OCI-LY7 (cell line): ENCODE measurements around the gene PARP12. TPM values are rescaled to one million over a fixed set of nuclear protein-coding genes. Genes with fewer than 3 reads are reported as not detected.

ENCODE experiments used
- BruUV-seq: library from RNA; stranded (reverse); fragments of 400-500 nt; replicated peaks from 2 replicates; lab custom pipeline; 2021; lab: Mats Ljungman, UMichigan
- CTCF ChIA-PET: fragments of 300-600 bp; sonication (Branson Sonifier 250); formaldehyde crosslinking; loops from one replicate; lab custom pipeline; 2022; ENCODE audit warnings: antibody characterized with exemption; ENCODE audit not compliant: unreplicated experiment; lab: Charles Lee
- POLR2A ChIA-PET: fragments of 300-600 bp; sonication (Branson Sonifier 250); formaldehyde crosslinking; loops from one replicate; lab custom pipeline; 2022; ENCODE audit warnings: antibody characterized with exemption; lab: Charles Lee
- DNase-seq: peaks from one replicate; pipeline ENCODE4 v3.0.0-alpha.2; 2015; ENCODE audit warnings: low spot score
- H2AFZ ChIP-seq: fragments of 200-600 bp; sonication (generic), shearing (Covaris generic); 2 replicates; pipeline ENCODE4 v1.6.1; 2014; ENCODE audit warnings: mild to moderate bottlenecking, antibody characterized with exemption, low read length, moderate library complexity
- H3K27ac ChIP-seq: fragments of 200-600 bp; sonication (generic); 2 replicates; pipeline ENCODE4 v1.5.1; 2014; ENCODE audit warnings: mixed run types, low read depth, mild to moderate bottlenecking, moderate library complexity, low read length, inconsistent platforms; ENCODE audit not compliant: poor library complexity, severe bottlenecking
- H3K36me3 ChIP-seq: fragments of 200-600 bp; sonication (generic); 2 replicates; pipeline ENCODE4 v1.6.1; 2014; ENCODE audit warnings: mild to moderate bottlenecking, antibody characterized with exemption, low read length, moderate library complexity, mixed read lengths; ENCODE audit not compliant: insufficient read depth
- H3K4me1 ChIP-seq: fragments of 200-600 bp; sonication (generic); 2 replicates; pipeline ENCODE4 v1.5.1; 2014; ENCODE audit warnings: mild to moderate bottlenecking, low read length; ENCODE audit not compliant: insufficient read depth, poor library complexity, severe bottlenecking
- H3K4me2 ChIP-seq: fragments of 200-600 bp; sonication (generic); 2 replicates; pipeline ENCODE4 v1.6.1; 2014; ENCODE audit warnings: mild to moderate bottlenecking, low read length
- H3K4me3 ChIP-seq: fragments of 200-600 bp; sonication (generic); 2 replicates; pipeline ENCODE4 v1.5.1; 2014; ENCODE audit warnings: mild to moderate bottlenecking, low read depth, low read length; ENCODE audit not compliant: poor library complexity, severe bottlenecking
- H3K79me2 ChIP-seq: fragments of 200-600 bp; sonication (generic); 2 replicates; pipeline ENCODE4 v1.6.1; 2016; ENCODE audit warnings: low read depth, mild to moderate bottlenecking, low read length, moderate library complexity, mixed read lengths; ENCODE audit not compliant: insufficient read depth
- H3K9me2 ChIP-seq: fragments of 200-600 bp; sonication (generic); 2 replicates; pipeline ENCODE4 v1.6.1; 2016; ENCODE audit warnings: mild to moderate bottlenecking, low read length, mixed read lengths; ENCODE audit not compliant: insufficient read depth
- H3K9me3 ChIP-seq: fragments of 200-600 bp; sonication (generic); 2 replicates; pipeline ENCODE4 v1.6.1; 2014; ENCODE audit warnings: mild to moderate bottlenecking, mixed run types, low read length, mixed read lengths
- H4K20me1 ChIP-seq: fragments of 200-600 bp; sonication (generic); 2 replicates; pipeline ENCODE4 v1.6.1; 2014; ENCODE audit warnings: mild to moderate bottlenecking, antibody characterized with exemption, low read length, moderate library complexity, mixed read lengths; ENCODE audit not compliant: insufficient read depth
- EZH2phosphoT487 ChIP-seq: fragments of 200-600 bp; sonication (generic); IDR thresholded peaks from 2 replicates; pipeline ENCODE4 v1.6.1; 2018; ENCODE audit warnings: low read depth, borderline replicate concordance, mild to moderate bottlenecking, mixed run types, antibody characterized with exemption, low read length, moderate library complexity, mixed read lengths
- intact Hi-C: fragments of 100-400 bp; cut with micrococcal nuclease; formaldehyde crosslinking; loops from one replicate; pipeline ENCODE4 v1.10.0; 2022; ENCODE audit not compliant: unreplicated experiment
- total RNA-seq, 2 experiments: library from RNA; depleted of rRNA in 1 of 2; stranded (reverse); fragments of >200 nt in 1 of 2; shearing (Covaris generic) in 1 of 2; gene quantifications; 2 replicates each; pipeline ENCODE4 v1.2.3, GENCODE V29; 2014 to 2022
- TF ChIP-seq, protein P1 (sequence below): fragments of 200-600 bp; sonication (generic); conservative IDR thresholded peaks from 2 replicates; pipeline ENCODE4 v1.5.1; 2014; ENCODE audit warnings: mild to moderate bottlenecking, antibody characterized with exemption, low read length, moderate library complexity, mixed read lengths

PARP12 gene
- total RNA-seq, 2 experiments from 2014 or later: 6.5 to 12.5 TPM

DNA sequence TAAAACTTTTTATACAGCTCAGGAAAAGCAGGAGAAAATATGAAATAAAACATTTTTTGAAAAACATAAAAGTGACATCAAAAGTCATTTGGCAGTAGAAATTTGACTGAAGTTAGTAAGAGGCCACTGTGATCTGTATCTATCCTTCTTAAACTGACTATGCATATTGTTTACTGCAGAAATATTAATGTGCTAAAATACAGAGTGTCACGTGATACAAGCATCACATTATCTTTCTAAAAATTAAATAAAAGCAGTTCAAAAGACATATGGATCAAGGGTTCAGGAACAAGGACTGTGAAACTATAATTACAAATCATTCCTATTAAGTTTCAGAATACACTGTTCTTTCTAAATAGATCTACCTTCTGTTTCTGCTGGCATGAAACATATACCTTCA is 33.7 kb downstream of the PARP12 start:
- intact Hi-C loops: no loop called here
- BruUV-seq: no TSS peak
- no peaks in the 10 kb centered on the region for H3K9me3 ChIP-seq
- no peak overlapping the region for H3K4me3 ChIP-seq
- H3K4me2 ChIP-seq: no peak overlapping the region
- H2AFZ ChIP-seq: no peak overlapping the region
- ChIA-PET CTCF (interaction anchor here (0.7 kb wide), 1 partner anchor 34 kb away, joined by 3 read pairs; no protein-coding TSS in a partner anchor), POLR2A (no interaction called here)
- H3K36me3 ChIP-seq: no peaks in the 10 kb centered on the region
- no peaks in the 10 kb centered on the region for H4K20me1 ChIP-seq
- DNase-seq: no peak
- H3K27ac ChIP-seq: no peak overlapping the region
- TF ChIP-seq EZH2phosphoT487: no peak
- TF ChIP-seq, protein P1, sequence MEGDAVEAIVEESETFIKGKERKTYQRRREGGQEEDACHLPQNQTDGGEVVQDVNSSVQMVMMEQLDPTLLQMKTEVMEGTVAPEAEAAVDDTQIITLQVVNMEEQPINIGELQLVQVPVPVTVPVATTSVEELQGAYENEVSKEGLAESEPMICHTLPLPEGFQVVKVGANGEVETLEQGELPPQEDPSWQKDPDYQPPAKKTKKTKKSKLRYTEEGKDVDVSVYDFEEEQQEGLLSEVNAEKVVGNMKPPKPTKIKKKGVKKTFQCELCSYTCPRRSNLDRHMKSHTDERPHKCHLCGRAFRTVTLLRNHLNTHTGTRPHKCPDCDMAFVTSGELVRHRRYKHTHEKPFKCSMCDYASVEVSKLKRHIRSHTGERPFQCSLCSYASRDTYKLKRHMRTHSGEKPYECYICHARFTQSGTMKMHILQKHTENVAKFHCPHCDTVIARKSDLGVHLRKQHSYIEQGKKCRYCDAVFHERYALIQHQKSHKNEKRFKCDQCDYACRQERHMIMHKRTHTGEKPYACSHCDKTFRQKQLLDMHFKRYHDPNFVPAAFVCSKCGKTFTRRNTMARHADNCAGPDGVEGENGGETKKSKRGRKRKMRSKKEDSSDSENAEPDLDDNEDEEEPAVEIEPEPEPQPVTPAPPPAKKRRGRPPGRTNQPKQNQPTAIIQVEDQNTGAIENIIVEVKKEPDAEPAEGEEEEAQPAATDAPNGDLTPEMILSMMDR: no peak
- no peaks in the 10 kb centered on the region for H3K79me2 ChIP-seq
- H3K4me1 ChIP-seq: no peaks in the 10 kb centered on the region
- no peaks in the 10 kb centered on the region for H3K9me2 ChIP-seq

GRCh38 chr7:140028311-140028710 is 34.4 kb downstream of the PARP12 start:
- H2AFZ ChIP-seq: no peak overlapping the region
- no peak overlapping the region for H3K4me2 ChIP-seq
- no peak overlapping the region for H3K27ac ChIP-seq
- H4K20me1 ChIP-seq: no peaks in the 10 kb centered on the region
- H3K79me2 ChIP-seq: no peaks in the 10 kb centered on the region
- BruUV-seq: no TSS peak
- ChIA-PET POLR2A (interaction anchor here (0.6 kb wide), 1 partner anchor 10 kb away, joined by 3 read pairs; no protein-coding TSS in a partner anchor), CTCF (no interaction called here)
- no peaks in the 10 kb centered on the region for H3K36me3 ChIP-seq
- no peak for DNase-seq
- H3K4me3 ChIP-seq: no peak overlapping the region
- intact Hi-C loops: no loop called here
- no peaks in the 10 kb centered on the region for H3K9me2 ChIP-seq
- no peaks in the 10 kb centered on the region for H3K9me3 ChIP-seq
- TF ChIP-seq, protein P1: no peak
- no peak for TF ChIP-seq EZH2phosphoT487
- no peaks in the 10 kb centered on the region for H3K4me1 ChIP-seq

DNA sequence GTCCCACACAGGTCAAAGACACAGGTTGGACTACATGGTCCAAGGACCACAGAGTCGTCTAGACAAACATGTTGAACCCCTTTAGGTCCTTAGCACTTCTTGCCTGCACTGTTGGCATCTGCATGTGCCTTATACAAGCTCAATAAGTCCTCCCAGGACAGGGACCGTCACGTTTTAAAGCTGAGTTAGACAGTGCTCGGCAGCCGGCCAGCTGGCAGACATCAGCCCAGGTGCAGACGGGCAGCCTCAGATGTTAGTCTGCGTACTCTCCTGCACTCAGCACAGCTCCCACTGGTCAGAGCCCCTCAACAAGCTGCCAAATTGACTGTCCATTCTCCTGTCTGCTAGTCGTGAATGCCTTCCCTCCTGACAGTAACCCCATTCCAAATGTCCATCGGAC is 34.9 kb downstream of the PARP12 start:
- Histone ChIP-seq H3K4me2 (no peak overlapping the region), H3K9me3 (no peaks in the 10 kb centered on the region), H3K79me2 (no peaks in the 10 kb centered on the region), H3K36me3 (no peaks in the 10 kb centered on the region), H3K4me3 (no peak overlapping the region), H3K4me1 (no peaks in the 10 kb centered on the region), H3K27ac (no peak overlapping the region), H3K9me2 (no peaks in the 10 kb centered on the region), H4K20me1 (no peaks in the 10 kb centered on the region), H2AFZ (no peak overlapping the region)
- DNase-seq: no peak
- ChIA-PET POLR2A (no interaction called here), CTCF (no interaction called here)
- BruUV-seq: no TSS peak
- TF ChIP-seq EZH2phosphoT487: no peak
- TF ChIP-seq, protein P1: no peak
- intact Hi-C loops: no loop called here
